Activated T-helper 1 cell treated with anti-CD3 and anti-CD28 coated beads, Interleukin-12 subunit alpha, Interleukin-12 subunit beta, Interleukin-2, Interleukin-4 antibody, amounts not matched to agents 30 ng/mL and 10 ng/mL and 1 ng/mL, durations not matched to agents 14 hours and 24 hours and 36 hours (primary cell): ENCODE results near the gene KCNG3. TPM values are rescaled to one million over a fixed set of nuclear protein-coding genes. Genes with fewer than 3 reads are reported as not detected.

Experiments
- DNase-seq: peaks from one replicate; pipeline ENCODE4 v3.0.0; 2021; ENCODE audit warnings: low spot score
- H3K27ac Mint-ChIP-seq: one replicate; pipeline ENCODE4 v1.8.0; 2021; ENCODE audit warnings: mild to moderate bottlenecking, mixed read lengths
- H3K27me3 Mint-ChIP-seq: one replicate; pipeline ENCODE4 v1.8.0; 2022; ENCODE audit warnings: mild to moderate bottlenecking, moderate library complexity, mixed read lengths; ENCODE audit not compliant: insufficient read depth
- H3K36me3 Mint-ChIP-seq: one replicate; pipeline ENCODE4 v1.8.0; 2021; ENCODE audit warnings: low read depth, mixed read lengths
- H3K4me1 Mint-ChIP-seq: one replicate; pipeline ENCODE4 v1.8.0; 2021; ENCODE audit warnings: low read depth, mixed read lengths
- H3K4me3 Mint-ChIP-seq: one replicate; pipeline ENCODE4 v1.8.0; 2021; ENCODE audit warnings: mild to moderate bottlenecking, moderate library complexity, mixed read lengths
- H3K9me3 Mint-ChIP-seq: one replicate; pipeline ENCODE4 v1.8.0; 2021; ENCODE audit warnings: mixed read lengths
- intact Hi-C: fragments of 100-400 bp; cut with micrococcal nuclease; formaldehyde crosslinking; loops from one replicate; pipeline ENCODE4 v1.15.1; 2024
- total RNA-seq: library from RNA; stranded (reverse); gene quantifications from 2 replicates; pipeline ENCODE4 v1.2.3, GENCODE V29; 2022

The KCNG3 gene
- total RNA-seq, 1 donor from 2014 or later: 0.10 TPM

DNA sequence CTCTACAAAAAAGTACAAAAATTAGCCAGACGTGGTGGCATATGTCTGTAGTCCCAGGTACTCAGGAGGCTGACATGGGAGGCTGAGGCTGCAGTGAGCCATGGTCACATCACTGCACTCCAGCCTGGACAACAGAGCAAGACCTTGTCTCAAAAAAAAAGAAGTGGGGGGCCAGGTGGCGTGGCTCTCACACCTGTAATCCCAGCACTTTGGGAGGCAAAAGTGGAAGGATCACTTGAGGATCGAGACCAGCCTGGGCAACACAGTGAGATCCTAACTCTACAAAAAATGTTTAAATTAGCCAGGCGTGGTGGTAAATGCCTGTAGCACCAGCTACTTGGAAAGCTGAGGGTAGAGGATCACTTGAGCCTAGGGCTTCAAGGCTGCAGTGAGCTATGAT, 23.1 kb downstream of the KCNG3 start:
- no peak for DNase-seq
- intact Hi-C loops: no loop called here
- no peak overlapping the region for H3K27ac Mint-ChIP-seq
- no peaks in the 10 kb centered on the region for H3K9me3 Mint-ChIP-seq
- no peak overlapping the region for H3K4me3 Mint-ChIP-seq
- H3K4me1 Mint-ChIP-seq: no peaks in the 10 kb centered on the region
- H3K27me3 Mint-ChIP-seq: no peaks in the 10 kb centered on the region
- no peaks in the 10 kb centered on the region for H3K36me3 Mint-ChIP-seq

DNA sequence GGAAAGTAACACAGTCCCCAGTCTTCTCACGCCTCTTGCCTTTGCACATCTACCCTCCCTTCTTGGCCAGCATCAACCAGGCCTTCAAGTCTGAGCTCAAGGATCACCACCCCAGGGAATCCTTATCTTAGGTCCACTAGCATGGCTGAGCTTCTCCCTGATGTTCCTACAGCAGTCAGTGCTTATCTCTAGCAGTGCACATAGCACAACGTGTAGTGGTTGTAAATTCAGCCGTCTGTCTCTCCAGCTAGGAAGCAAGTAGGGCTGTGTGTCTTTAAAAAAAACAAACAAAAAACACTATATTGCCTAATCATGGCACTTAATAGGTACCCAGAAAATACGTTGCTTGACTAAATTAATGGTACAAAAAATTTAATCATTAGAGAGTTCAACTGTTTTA, 29.2 kb downstream of the KCNG3 start:
- DNase-seq: no peak
- intact Hi-C loops: no loop called here
- Mint-ChIP-seq H3K27me3 (peaks cover 7% of the 10 kb centered on the region), H3K36me3 (no peaks in the 10 kb centered on the region), H3K4me1 (no peaks in the 10 kb centered on the region), H3K9me3 (no peaks in the 10 kb centered on the region), H3K4me3 (no peak overlapping the region), H3K27ac (no peak overlapping the region)

DNA sequence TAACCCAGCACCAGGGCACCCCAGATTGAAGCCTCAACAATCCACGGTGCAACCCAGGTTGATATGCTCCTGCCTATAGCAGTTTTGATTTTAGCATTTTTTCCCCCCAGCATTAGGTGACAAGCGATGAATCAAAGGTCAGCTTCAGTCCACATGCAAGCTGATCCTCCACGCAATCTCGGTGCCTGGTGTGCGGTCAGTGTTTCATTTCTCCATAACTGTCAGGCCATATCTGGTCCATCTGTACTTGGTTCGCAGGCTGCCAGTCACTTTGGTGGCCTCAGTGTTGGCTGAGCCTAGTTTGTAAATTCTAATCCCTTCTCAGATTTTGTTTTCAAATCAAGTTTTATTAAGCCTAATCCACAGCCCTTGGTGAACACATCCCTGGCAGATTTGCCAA, 30.2 kb downstream of the KCNG3 start:
- intact Hi-C loops: no loop called here
- Mint-ChIP-seq H3K36me3 (no peaks in the 10 kb centered on the region), H3K4me3 (no peak overlapping the region), H3K27ac (no peak overlapping the region), H3K27me3 (peaks cover 7% of the 10 kb centered on the region), H3K4me1 (no peaks in the 10 kb centered on the region), H3K9me3 (no peaks in the 10 kb centered on the region)
- no peak for DNase-seq

DNA sequence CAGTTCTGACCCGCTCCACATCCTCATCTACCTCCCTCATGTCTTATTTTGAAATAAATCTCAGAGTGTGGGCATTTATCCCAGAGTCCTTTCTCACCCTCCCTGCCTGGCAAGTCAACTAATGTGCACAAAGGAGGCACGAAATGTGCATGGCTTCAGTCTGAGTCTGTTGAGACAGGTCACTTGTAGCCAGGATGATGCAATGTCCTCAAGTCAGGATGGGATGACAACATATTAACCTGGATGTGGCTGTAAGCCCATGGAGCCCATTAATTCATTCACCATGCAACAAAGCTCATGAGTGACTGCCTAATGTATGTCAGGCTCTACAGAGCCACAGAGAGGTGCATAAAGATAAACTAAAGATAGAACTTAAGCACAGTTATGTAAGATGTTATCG, 34.5 kb downstream of the KCNG3 start:
- H3K36me3 Mint-ChIP-seq: no peaks in the 10 kb centered on the region
- DNase-seq: no peak
- H3K9me3 Mint-ChIP-seq: no peaks in the 10 kb centered on the region
- peaks cover 13% of the 10 kb centered on the region for H3K27me3 Mint-ChIP-seq
- no peak overlapping the region for H3K4me3 Mint-ChIP-seq
- no peaks in the 10 kb centered on the region for H3K4me1 Mint-ChIP-seq
- no peak overlapping the region for H3K27ac Mint-ChIP-seq
- intact Hi-C loops: no loop called here

DNA sequence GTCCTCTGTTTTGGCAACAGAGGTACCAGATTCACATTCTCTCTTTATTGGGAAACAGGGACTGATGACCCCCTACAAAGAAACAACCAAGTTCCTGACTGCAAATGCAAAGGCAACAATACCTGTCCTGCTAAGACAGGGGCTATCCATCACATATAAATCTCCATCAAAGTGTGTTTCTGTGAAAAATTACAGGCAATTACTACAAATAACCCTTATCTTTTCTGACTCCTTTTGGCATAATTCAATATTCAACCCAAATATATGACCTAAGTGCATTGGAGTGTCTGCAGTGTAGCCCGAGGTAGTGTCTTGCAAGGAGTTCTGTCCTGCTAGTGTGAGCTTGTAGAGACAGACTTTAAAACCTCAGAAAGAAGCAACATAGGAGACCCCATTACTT, 35.4 kb downstream of the KCNG3 start:
- H3K27ac Mint-ChIP-seq: no peak overlapping the region
- no peaks in the 10 kb centered on the region for H3K4me1 Mint-ChIP-seq
- intact Hi-C loops: no loop called here
- H3K27me3 Mint-ChIP-seq: peaks cover 13% of the 10 kb centered on the region
- no peak for DNase-seq
- H3K36me3 Mint-ChIP-seq: no peaks in the 10 kb centered on the region
- no peak overlapping the region for H3K4me3 Mint-ChIP-seq
- H3K9me3 Mint-ChIP-seq: no peaks in the 10 kb centered on the region

DNA sequence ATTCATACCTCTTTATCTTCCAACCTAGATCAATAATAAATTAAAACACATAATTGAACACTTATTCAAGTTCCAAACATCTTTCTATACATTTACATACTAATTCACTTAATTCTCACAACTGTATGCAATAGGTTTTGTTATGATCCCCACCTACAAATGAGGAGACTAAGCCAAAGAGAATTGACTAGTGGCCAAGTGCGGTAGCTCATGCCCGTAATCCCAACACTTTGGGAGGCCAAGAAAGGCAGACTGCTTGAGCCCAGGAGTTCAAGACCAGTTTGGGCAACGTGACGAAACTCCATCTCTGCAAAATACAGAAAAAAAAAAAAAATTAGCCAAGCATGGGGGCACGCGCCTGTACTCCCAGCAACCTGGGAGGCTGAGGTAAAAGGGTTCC, 36.8 kb downstream of the KCNG3 start:
- Mint-ChIP-seq H3K4me3 (no peak overlapping the region), H3K9me3 (no peaks in the 10 kb centered on the region), H3K27me3 (peaks cover 12% of the 10 kb centered on the region), H3K36me3 (no peaks in the 10 kb centered on the region), H3K4me1 (no peaks in the 10 kb centered on the region), H3K27ac (no peak overlapping the region)
- no peak for DNase-seq
- intact Hi-C loops: no loop called here

DNA sequence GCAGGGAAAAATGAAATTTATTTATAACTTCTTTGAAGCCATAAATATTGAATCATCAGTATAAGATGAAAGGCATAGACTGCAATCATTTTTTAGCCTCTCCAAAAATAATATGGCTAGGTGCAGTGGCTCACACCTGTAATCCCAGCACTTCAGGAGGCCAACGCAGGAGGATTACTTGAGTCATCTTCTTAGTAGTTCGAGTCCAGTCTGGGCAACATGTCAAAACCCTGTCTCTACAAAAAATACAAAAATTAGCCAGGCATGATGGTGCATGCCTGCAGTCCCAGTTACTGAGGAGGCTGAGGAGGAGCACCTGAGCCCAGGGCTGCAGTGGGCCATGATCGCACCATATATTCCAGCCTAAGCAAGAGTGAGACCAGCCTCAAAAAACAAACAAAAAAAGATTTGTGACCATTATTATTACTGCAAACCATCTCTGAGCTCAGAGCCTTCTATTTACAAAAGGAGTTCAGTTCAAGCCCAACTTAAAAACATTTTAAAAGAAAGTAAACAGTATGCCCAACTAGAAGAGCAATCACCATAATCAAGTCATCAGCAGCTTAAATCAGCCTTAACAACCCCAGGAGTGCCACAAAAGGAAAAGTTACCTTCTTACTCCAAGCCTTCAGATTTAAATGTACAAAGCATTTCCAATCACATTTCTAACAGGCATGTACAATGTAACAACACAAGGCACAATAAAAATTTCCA, 37.5 kb downstream of the KCNG3 start:
- Mint-ChIP-seq H3K27me3 (peaks cover 12% of the 10 kb centered on the region), H3K9me3 (no peaks in the 10 kb centered on the region), H3K36me3 (no peaks in the 10 kb centered on the region), H3K4me1 (no peaks in the 10 kb centered on the region), H3K27ac (no peak overlapping the region), H3K4me3 (no peak overlapping the region)
- intact Hi-C loops: no loop called here
- DNase-seq: no peak

DNA sequence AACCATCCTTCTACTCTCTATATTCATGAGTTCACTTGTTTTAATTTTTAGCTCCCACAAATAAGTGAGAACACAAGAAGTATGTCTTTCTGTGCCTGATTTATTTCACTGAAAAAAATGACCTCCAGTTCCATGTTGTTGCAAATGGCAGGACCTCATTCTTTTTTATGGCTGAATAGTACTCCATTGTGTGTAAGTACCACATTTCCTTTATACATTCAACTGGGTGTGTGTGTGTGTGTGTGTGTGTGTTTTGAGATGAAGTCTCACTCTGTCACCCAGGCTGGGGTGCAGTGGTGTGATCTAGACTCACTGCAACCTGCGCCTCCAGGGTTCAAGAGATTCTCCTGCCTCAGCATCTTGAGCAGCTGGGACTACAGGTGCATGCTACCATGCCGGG, 41.2 kb downstream of the KCNG3 start:
- no peak for DNase-seq
- no peak overlapping the region for H3K4me3 Mint-ChIP-seq
- H3K27me3 Mint-ChIP-seq: peaks cover 10% of the 10 kb centered on the region
- H3K4me1 Mint-ChIP-seq: no peaks in the 10 kb centered on the region
- H3K27ac Mint-ChIP-seq: no peak overlapping the region
- intact Hi-C loops: no loop called here
- no peaks in the 10 kb centered on the region for H3K36me3 Mint-ChIP-seq
- no peaks in the 10 kb centered on the region for H3K9me3 Mint-ChIP-seq

DNA sequence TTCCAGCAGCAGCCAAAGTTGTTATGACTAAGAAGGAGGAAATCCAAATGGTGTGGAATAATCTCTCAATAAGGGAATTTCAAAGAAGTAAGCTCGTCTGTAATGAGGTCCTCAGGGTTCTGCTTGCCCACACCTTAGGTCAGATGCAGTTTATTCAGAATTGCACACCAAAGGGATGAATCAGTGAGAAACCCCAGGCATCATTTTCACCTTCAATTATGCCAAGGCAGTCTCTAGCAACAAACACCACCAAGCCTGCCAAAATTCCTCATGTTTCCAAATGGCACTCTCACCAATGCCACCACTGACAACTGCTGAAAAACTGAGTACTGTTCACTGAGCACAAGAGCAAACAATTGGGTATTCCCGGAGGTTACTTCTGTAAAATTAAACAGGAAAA, 43.6 kb downstream of the KCNG3 start:
- H3K27me3 Mint-ChIP-seq: peaks cover 8% of the 10 kb centered on the region
- intact Hi-C loops: no loop called here
- DNase-seq: no peak
- H3K36me3 Mint-ChIP-seq: no peaks in the 10 kb centered on the region
- H3K4me1 Mint-ChIP-seq: no peaks in the 10 kb centered on the region
- H3K27ac Mint-ChIP-seq: no peak overlapping the region
- H3K9me3 Mint-ChIP-seq: no peaks in the 10 kb centered on the region
- no peak overlapping the region for H3K4me3 Mint-ChIP-seq

DNA sequence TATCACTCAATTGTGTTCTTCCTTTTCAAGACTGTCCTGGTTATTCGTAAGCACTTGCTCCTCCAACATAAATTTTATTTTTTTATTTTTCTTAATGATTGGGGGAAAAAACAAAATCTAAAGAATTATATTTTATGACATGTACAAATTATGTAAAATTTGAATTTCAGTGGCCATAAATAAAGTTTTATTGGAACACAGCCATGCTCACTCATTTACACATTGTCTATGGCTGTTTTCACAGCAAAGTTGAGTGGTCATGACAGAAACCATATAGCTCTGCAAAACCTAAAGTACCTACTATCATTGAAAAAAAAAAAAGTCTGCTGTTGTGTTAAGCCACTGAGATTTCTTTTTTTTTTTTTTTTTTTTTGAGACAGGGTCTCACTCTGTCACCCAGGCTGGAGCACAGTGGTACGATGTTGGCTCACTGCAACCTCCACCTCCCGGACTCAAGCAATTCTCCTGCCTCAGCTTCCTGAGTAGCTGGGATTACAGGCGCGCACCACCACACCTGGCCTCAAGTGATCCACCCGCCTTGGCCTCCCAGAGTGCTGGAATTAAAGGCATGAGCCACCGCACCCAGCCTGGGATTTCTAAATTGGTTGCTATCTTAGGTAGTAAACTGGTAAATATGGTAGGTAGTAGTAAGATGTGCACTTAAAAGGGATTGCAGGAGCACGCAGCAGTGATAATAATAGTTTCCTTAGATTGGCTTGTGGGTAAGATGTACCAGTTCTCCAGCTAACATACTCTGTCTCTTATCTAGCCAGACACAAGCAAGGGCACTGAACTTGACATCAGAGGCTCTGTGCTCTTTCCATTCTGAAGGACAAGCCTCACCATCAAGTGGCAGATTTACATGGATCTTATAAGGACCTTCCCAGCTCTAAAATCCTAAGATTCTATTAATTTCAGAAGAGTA, 44.4 kb downstream of the KCNG3 start:
- Mint-ChIP-seq H3K27me3 (peaks cover 6% of the 10 kb centered on the region), H3K4me3 (no peak overlapping the region), H3K9me3 (no peaks in the 10 kb centered on the region), H3K4me1 (no peaks in the 10 kb centered on the region), H3K27ac (no peak overlapping the region), H3K36me3 (no peaks in the 10 kb centered on the region)
- intact Hi-C loops: no loop called here
- no peak for DNase-seq

DNA sequence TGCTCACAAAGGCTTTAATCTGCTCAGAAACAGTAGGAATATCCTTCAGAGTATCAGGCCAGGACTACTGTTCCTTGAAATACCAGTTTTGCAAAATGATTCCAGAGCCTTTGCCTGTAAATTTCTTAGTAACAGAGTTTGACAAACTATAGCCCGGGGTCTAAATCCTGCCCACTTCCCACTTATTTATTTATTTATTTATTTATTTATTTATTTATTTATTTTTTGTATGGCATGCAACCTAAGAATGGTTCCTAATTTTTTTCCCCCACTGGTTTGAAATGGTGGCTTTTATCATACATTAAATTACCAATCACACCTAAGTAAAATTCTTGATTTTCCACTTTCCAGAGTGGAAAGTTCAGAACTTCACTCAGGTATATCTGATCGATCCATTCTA, 45.6 kb downstream of the KCNG3 start:
- Mint-ChIP-seq H3K9me3 (no peaks in the 10 kb centered on the region), H3K36me3 (no peaks in the 10 kb centered on the region), H3K4me1 (no peaks in the 10 kb centered on the region), H3K4me3 (no peak overlapping the region), H3K27me3 (peaks cover 4% of the 10 kb centered on the region), H3K27ac (no peak overlapping the region)
- intact Hi-C loops: no loop called here
- no peak for DNase-seq

DNA sequence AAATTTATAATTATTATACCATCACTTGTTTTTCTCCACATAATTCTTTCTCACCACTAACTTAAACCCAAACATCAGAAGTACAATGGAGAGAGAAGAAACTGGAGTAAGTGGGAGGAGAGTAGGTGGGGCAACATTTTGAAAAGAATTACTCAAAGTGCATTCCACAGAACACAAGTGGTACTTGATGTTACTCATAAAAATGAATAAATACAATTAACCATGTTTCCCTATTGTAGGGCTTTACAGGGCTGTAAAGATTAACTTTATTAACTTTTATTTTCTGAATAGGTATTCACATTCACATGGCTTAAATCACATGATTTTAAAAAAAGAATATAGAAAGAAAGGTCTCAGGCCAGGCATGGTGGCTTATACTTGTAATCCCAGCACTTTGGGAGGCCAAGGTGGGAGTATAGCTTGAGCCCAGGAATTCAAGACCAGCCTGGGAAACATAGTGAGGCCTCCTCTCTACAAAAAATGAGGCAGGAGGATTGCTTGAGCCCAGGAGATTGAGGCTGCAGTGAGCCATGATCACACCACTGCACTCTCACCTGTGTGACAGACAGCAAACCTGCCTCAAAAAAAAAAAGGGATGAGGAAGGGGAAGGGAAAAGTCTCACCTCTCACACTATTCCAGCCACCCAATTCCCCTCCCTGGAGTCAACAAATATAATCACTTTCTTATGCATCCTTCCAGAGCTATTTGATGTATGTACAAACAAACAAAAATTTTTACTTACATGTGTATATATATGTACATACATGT, 47.1 kb downstream of the KCNG3 start:
- Mint-ChIP-seq H3K36me3 (no peaks in the 10 kb centered on the region), H3K4me3 (no peak overlapping the region), H3K27me3 (peaks cover 3% of the 10 kb centered on the region), H3K4me1 (no peaks in the 10 kb centered on the region), H3K27ac (no peak overlapping the region), H3K9me3 (no peaks in the 10 kb centered on the region)
- intact Hi-C loops: no loop called here
- DNase-seq: no peak
